ENCODE data around the gene CARS2.

- TF ChIP-seq, protein P1, sequence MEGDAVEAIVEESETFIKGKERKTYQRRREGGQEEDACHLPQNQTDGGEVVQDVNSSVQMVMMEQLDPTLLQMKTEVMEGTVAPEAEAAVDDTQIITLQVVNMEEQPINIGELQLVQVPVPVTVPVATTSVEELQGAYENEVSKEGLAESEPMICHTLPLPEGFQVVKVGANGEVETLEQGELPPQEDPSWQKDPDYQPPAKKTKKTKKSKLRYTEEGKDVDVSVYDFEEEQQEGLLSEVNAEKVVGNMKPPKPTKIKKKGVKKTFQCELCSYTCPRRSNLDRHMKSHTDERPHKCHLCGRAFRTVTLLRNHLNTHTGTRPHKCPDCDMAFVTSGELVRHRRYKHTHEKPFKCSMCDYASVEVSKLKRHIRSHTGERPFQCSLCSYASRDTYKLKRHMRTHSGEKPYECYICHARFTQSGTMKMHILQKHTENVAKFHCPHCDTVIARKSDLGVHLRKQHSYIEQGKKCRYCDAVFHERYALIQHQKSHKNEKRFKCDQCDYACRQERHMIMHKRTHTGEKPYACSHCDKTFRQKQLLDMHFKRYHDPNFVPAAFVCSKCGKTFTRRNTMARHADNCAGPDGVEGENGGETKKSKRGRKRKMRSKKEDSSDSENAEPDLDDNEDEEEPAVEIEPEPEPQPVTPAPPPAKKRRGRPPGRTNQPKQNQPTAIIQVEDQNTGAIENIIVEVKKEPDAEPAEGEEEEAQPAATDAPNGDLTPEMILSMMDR (conservative IDR thresholded peaks at IDR 0.05; ENCODE audit: low read depth in 2 of 2), result 0 out of 4 replicates have a peak, but pooled peaks of 1 of the 2 experiments have one; percentile 8
- TF ChIP-seq JUNB (IDR thresholded peaks at IDR 0.05; ENCODE audit: unreplicated experiment) (no peak), EZH2 (IDR thresholded peaks at IDR 0.05; ENCODE audit: low read depth, unreplicated experiment) (no peak), EZH2phosphoT487 (IDR thresholded peaks at IDR 0.05; ENCODE audit: unreplicated experiment) (no peak)
These were observed 43.0 kb downstream of the CARS2 start for GRCh38 chr13:110662777-110663443.

All from GM23338 (cell line).